IMR-90 (cell line): ENCODE data around the gene PTH. TPM values are rescaled to one million over a fixed set of nuclear protein-coding genes. Genes with fewer than 3 reads are reported as not detected.
A peak's percentile ranks its signal among the peaks of the same experiment; 100 is the strongest.

Experiments used
- ATAC-seq: fragments of 200-7000 bp; cut with Tn5 transposase; 2 replicates; pipeline ENCODE4 v1.9.1; 2020; ENCODE audit warnings: low read depth, mild to moderate bottlenecking, moderate library complexity
- BruUV-seq: library from RNA; stranded (reverse); fragments of 400-500 nt; replicated peaks from 2 replicates; lab custom pipeline; 2021; lab: Mats Ljungman, UMichigan
- CTCF ChIA-PET: fragments of 300-600 bp; formaldehyde crosslinking; extraction: SDS; loops from one replicate; lab custom pipeline; 2021; ENCODE audit warnings: antibody characterized with exemption; lab: Yijun Ruan, JAX
- POLR2A ChIA-PET: fragments of 300-600 bp; sonication (Branson Sonifier 250); formaldehyde crosslinking; loops from one replicate; lab custom pipeline; 2022; ENCODE audit warnings: antibody characterized with exemption; ENCODE audit not compliant: unreplicated experiment; lab: Charles Lee
- DNase-seq: peaks from one replicate; pipeline ENCODE4 v3.0.0; 2013
- H2AFZ ChIP-seq: replicated peaks from 2 replicates; pipeline ENCODE3; 2013; ENCODE audit warnings: low read length, mild to moderate bottlenecking; ENCODE audit not compliant: poor library complexity
- H2AK5ac ChIP-seq: 2 replicates; pipeline ENCODE4 v1.6.1; 2013; ENCODE audit warnings: low read depth, low read length, inconsistent platforms
- H2AK9ac ChIP-seq: replicated peaks from 2 replicates; pipeline ENCODE3; 2013; ENCODE audit warnings: mild to moderate bottlenecking, low read depth, low read length, moderate library complexity; ENCODE audit not compliant: poor library complexity
- H2BK120ac ChIP-seq: 2 replicates; pipeline ENCODE4 v1.6.1; 2013; ENCODE audit warnings: low read depth, low read length, inconsistent platforms
- H2BK15ac ChIP-seq: 3 replicates; pipeline ENCODE4 v1.6.1; 2013; ENCODE audit warnings: low read depth, low read length, inconsistent platforms
- H2BK20ac ChIP-seq: 2 replicates; pipeline ENCODE4 v1.6.1; 2013; ENCODE audit warnings: low read depth, mild to moderate bottlenecking, inconsistent platforms, low read length, moderate library complexity
- H2BK5ac ChIP-seq: 2 replicates; pipeline ENCODE4 v1.6.1; 2013; ENCODE audit warnings: mild to moderate bottlenecking, low read depth, low read length, inconsistent platforms; ENCODE audit not compliant: poor library complexity, severe bottlenecking
- H3K14ac ChIP-seq: replicated peaks from 2 replicates; pipeline ENCODE4 v1.6.1; 2013; ENCODE audit warnings: low read depth, low read length, inconsistent platforms
- H3K18ac ChIP-seq: 2 replicates; pipeline ENCODE4 v1.6.1; 2013; ENCODE audit warnings: low read depth, low read length, control low read depth
- H3K23ac ChIP-seq: 2 replicates; pipeline ENCODE4 v1.6.1; 2013; ENCODE audit warnings: low read depth, low read length, inconsistent platforms
- H3K27ac ChIP-seq: 2 replicates; pipeline ENCODE4 v1.5.1; 2013; ENCODE audit warnings: mild to moderate bottlenecking, control low read depth, low read length; ENCODE audit not compliant: insufficient read depth
- H3K27me3 ChIP-seq: 2 replicates; pipeline ENCODE4 v1.6.1; 2013; ENCODE audit warnings: low read length; ENCODE audit not compliant: control insufficient read depth, insufficient read depth
- H3K36me3 ChIP-seq: 2 replicates; pipeline ENCODE4 v1.6.1; 2013; ENCODE audit warnings: low read length, mixed read lengths; ENCODE audit not compliant: control insufficient read depth, insufficient read depth
- H3K4ac ChIP-seq: 2 replicates; pipeline ENCODE4 v1.6.1; 2013; ENCODE audit warnings: low read depth, low read length, inconsistent platforms
- H3K4me1 ChIP-seq: 2 replicates; pipeline ENCODE4 v1.6.1; 2013; ENCODE audit warnings: low read length, mixed read lengths; ENCODE audit not compliant: control insufficient read depth, insufficient read depth
- H3K4me2 ChIP-seq: 2 replicates; pipeline ENCODE4 v1.6.1; 2013; ENCODE audit warnings: low read depth, mild to moderate bottlenecking, control low read depth, low read length, moderate library complexity
- H3K4me3 ChIP-seq: 2 replicates; pipeline ENCODE4 v1.5.1; 2013; ENCODE audit warnings: low read depth, mild to moderate bottlenecking, control low read depth, low read length, moderate library complexity; ENCODE audit not compliant: insufficient read depth
- H3K56ac ChIP-seq: 2 replicates; pipeline ENCODE4 v1.6.1; 2013; ENCODE audit warnings: low read length, inconsistent platforms; ENCODE audit not compliant: insufficient read depth; ENCODE audit errors: extremely low read depth
- H3K79me1 ChIP-seq, 2 experiments: 2 replicates each; pipeline ENCODE4 v1.6.1; 2013; ENCODE audit warnings: low read length in 2 of 2, inconsistent platforms in 1 of 2, low read depth in 1 of 2
- H3K9ac ChIP-seq: 2 replicates; pipeline ENCODE4 v1.6.1; 2013; ENCODE audit warnings: low read depth, low read length, control low read depth
- H3K9me1 ChIP-seq: 2 replicates; pipeline ENCODE4 v1.6.1; 2013; ENCODE audit warnings: low read length, inconsistent platforms; ENCODE audit not compliant: insufficient read depth
- H3K9me3 ChIP-seq: 2 replicates; pipeline ENCODE4 v1.6.1; 2013; ENCODE audit warnings: low read length; ENCODE audit not compliant: control insufficient read depth, insufficient read depth
- H4K20me1 ChIP-seq: 2 replicates; pipeline ENCODE4 v1.6.1; 2013; ENCODE audit warnings: low read length, inconsistent platforms; ENCODE audit not compliant: insufficient read depth
- H4K5ac ChIP-seq: 2 replicates; pipeline ENCODE4 v1.6.1; 2013; ENCODE audit warnings: mild to moderate bottlenecking, low read depth, low read length, control low read depth
- H4K8ac ChIP-seq, 2 experiments: 2 replicates each; pipeline ENCODE4 v1.6.1; 2013; ENCODE audit warnings: low read depth in 2 of 2, low read length in 2 of 2, control low read depth in 1 of 2, inconsistent platforms in 1 of 2
- H4K91ac ChIP-seq: 2 replicates; pipeline ENCODE4 v1.6.1; 2013; ENCODE audit warnings: low read depth, low read length, inconsistent platforms; ENCODE audit not compliant: insufficient read depth
- BHLHE40 ChIP-seq: fragments of 150-350 bp; IDR thresholded peaks from 2 replicates; pipeline ENCODE4 v1.6.1; 2016; ENCODE audit warnings: mild to moderate bottlenecking, low read depth, low read length
- CTCF ChIP-seq: conservative IDR thresholded peaks from 2 replicates; pipeline ENCODE4 v1.5.1; 2012; ENCODE audit warnings: mild to moderate bottlenecking, low read depth, low read length, improper control_type of control experiment
- WGBS, 2 experiments: methylation state at CpG; one replicate each; pipeline versions ENCODE4 v1.1.5 to v1.1.7; 2013; ENCODE audit warnings: missing lambda C conversion rate in 2 of 2; ENCODE audit not compliant: insufficient read length in 1 of 2; ENCODE audit errors: extremely low coverage in 2 of 2; 5-methylcytosine and 5-hydroxymethylcytosine counted together
- dilution Hi-C: fragments of 300-500 bp; cut with HindIII; formaldehyde crosslinking; loops from one replicate; pipeline ENCODE4 v1.14.3; 2018; ENCODE audit warnings: low sequenced_read_pairs; ENCODE audit not compliant: unreplicated experiment
- in situ Hi-C: fragments of 300-500 bp; cut with MboI; formaldehyde crosslinking; loops from 3 replicates; pipeline ENCODE4 v1.14.3; 2019; ENCODE audit warnings: low sequenced_read_pairs, inconsistent platforms, mixed read lengths
- intact Hi-C: fragments of 100-400 bp; cut with micrococcal nuclease; formaldehyde crosslinking; loops from 2 replicates; pipeline ENCODE4 v1.10.0; 2022
- polyA plus RNA-seq, 3 experiments: library from polyadenylated mRNA; depleted of rRNA; stranded (reverse); fragments of >200 nt; gene quantifications; 2 replicates each; pipeline ENCODE4 v1.2.3, GENCODE V29; 2012; ENCODE audit warnings: low replicate concordance in 1 of 3
- total RNA-seq: library from RNA; depleted of rRNA; stranded (reverse); fragments of >200 nt; gene quantifications from 2 replicates; pipeline ENCODE4 v1.2.3, GENCODE V29; 2012; rRNA removed

The PTH gene
- total and polyA plus RNA-seq, 2 of the 4 experiments (the other 2 are of a cell fraction): not detected

- Histone ChIP-seq H2AK9ac (no peak overlapping the region), H3K27me3 (no peaks in the 10 kb centered on the region), H3K27ac (no peak overlapping the region), H4K5ac (no peak overlapping the region), H3K79me1 (peaks cover 13 to 44% of the 10 kb centered on the region in 2 experiments), H3K9me1 (peaks cover 5% of the 10 kb centered on the region; the same call in 1 of the 2 replicates), H2BK15ac (no peak overlapping the region), H3K4me1 (peaks cover 2% of the 10 kb centered on the region), H3K4ac (no peak overlapping the region), H4K8ac (no peak overlapping the region), H4K20me1 (peaks cover 2% of the 10 kb centered on the region; the same call in 1 of the 2 replicates), H3K9ac (no peak overlapping the region), H2BK20ac (no peak overlapping the region), H3K36me3 (no peaks in the 10 kb centered on the region), H2BK5ac (no peak overlapping the region), H3K4me2 (no peak overlapping the region), H2BK120ac (no peak overlapping the region), H3K14ac (no peak overlapping the region), H4K91ac (no peak overlapping the region), H3K56ac (0 out of 2 replicates have a peak overlapping the region, but pooled peaks have one; percentile 3), H3K4me3 (no peak overlapping the region), H2AK5ac (no peak overlapping the region), H3K18ac (no peak overlapping the region), H3K9me3 (no peaks in the 10 kb centered on the region), H3K23ac (no peak overlapping the region), H2AFZ (no peak overlapping the region)
- no CpG with 5 or more reads among the region's 2 CpGs for WGBS, 2 experiments
- in situ Hi-C loops (no loop called here), dilution Hi-C loops (no loop called here), intact Hi-C loops (no loop called here)
- DNase-seq: no peak
- BruUV-seq: no TSS peak
- TF ChIP-seq CTCF: no peak
- no peak for TF ChIP-seq BHLHE40
- POLR2A ChIA-PET: interaction anchor here (0.5 to 1.0 kb wide), 2 partner anchors 9 to 108 kb away, joined by 3 to 5 read pairs; no protein-coding TSS in a partner anchor
- ATAC-seq: no peak
- CTCF ChIA-PET: interaction anchor here (0.9 kb wide), 1 partner anchor 110 kb away, joined by 3 read pairs; no protein-coding TSS in a partner anchor
Observed at GRCh38 chr11:13445588-13445987, 50.2 kb downstream of the PTH start.

Other genes with a start within 250 kb of the PTH start
- 9.9 and 13.1 TPM in 2 replicates for gene BMAL1, start 218.2 kb downstream of the PTH start, total RNA-seq
- 7.5 and 8.8 TPM in 2 replicates for gene BMAL1, start 218.2 kb downstream of the PTH start, polyA plus RNA-seq (2012; rRNA removed)
- gene BTBD10, start 32.8 kb downstream of the PTH start, total RNA-seq: 59.9 and 84.2 TPM in 2 replicates
- gene BTBD10, start 32.8 kb downstream of the PTH start, polyA plus RNA-seq (2012; rRNA removed): 25.4 and 32.5 TPM in 2 replicates
- gene FAR1, start 172.7 kb upstream of the PTH start, total RNA-seq: 89.4 and 119 TPM in 2 replicates
- 30.3 and 35.3 TPM in 2 replicates for gene FAR1, start 172.7 kb upstream of the PTH start, polyA plus RNA-seq (2012; rRNA removed)